ENCODE data around the gene WDSUB1. TPM values are rescaled to one million over a fixed set of nuclear protein-coding genes. Genes with fewer than 3 reads are reported as not detected.

WDSUB1 gene
- total RNA-seq, 1 experiment from 2014 or later, result 3.5 TPM

GRCh38 chr2:159206736-159207380 is 79.6 kb downstream of the WDSUB1 start:
- DNase-seq (ENCODE audit: low read depth), result no peak
- in situ Hi-C loops (cut with HindIII; ENCODE audit: low pct_unique_long_range_greater_than_20kb, low sequenced_read_pairs), result no loop called here

GRCh38 chr2:159204381-159205144 is 81.9 kb downstream of the WDSUB1 start:
- in situ Hi-C loops (cut with HindIII; ENCODE audit: low pct_unique_long_range_greater_than_20kb, low sequenced_read_pairs), result no loop called here
- DNase-seq (ENCODE audit: low read depth), result no peak

GRCh38 chr2:159202568-159203071 is 83.9 kb downstream of the WDSUB1 start:
- in situ Hi-C loops (cut with HindIII; ENCODE audit: low pct_unique_long_range_greater_than_20kb, low sequenced_read_pairs), result no loop called here
- DNase-seq (ENCODE audit: low read depth), result no peak

- no peak for DNase-seq (ENCODE audit: low read depth)
- in situ Hi-C loops (cut with HindIII; ENCODE audit: low pct_unique_long_range_greater_than_20kb, low sequenced_read_pairs), result no loop called here
Observed at GRCh38 chr2:159201360-159202063, 85.0 kb downstream of the WDSUB1 start.

- in situ Hi-C loops (cut with HindIII; ENCODE audit: low pct_unique_long_range_greater_than_20kb, low sequenced_read_pairs), result no loop called here
- DNase-seq (ENCODE audit: low read depth), result no peak
Observed at GRCh38 chr2:159200498-159200897, 86.0 kb downstream of the WDSUB1 start.

GRCh38 chr2:159199761-159200465 is 86.6 kb downstream of the WDSUB1 start:
- no peak for DNase-seq (ENCODE audit: low read depth)
- in situ Hi-C loops (cut with HindIII; ENCODE audit: low pct_unique_long_range_greater_than_20kb, low sequenced_read_pairs), result no loop called here

GRCh38 chr2:159199236-159199635 is 87.3 kb downstream of the WDSUB1 start:
- DNase-seq (ENCODE audit: low read depth), result no peak
- in situ Hi-C loops (cut with HindIII; ENCODE audit: low pct_unique_long_range_greater_than_20kb, low sequenced_read_pairs), result no loop called here

- in situ Hi-C loops (cut with HindIII; ENCODE audit: low pct_unique_long_range_greater_than_20kb, low sequenced_read_pairs), result no loop called here
- DNase-seq (ENCODE audit: low read depth), result no peak
Observed at GRCh38 chr2:159196393-159196925, 90.0 kb downstream of the WDSUB1 start.

GRCh38 chr2:159195697-159196096 is 90.8 kb downstream of the WDSUB1 start:
- no peak for DNase-seq (ENCODE audit: low read depth)
- in situ Hi-C loops (cut with HindIII; ENCODE audit: low pct_unique_long_range_greater_than_20kb, low sequenced_read_pairs), result no loop called here

GRCh38 chr2:159194241-159194640 is 92.3 kb downstream of the WDSUB1 start:
- in situ Hi-C loops (cut with HindIII; ENCODE audit: low pct_unique_long_range_greater_than_20kb, low sequenced_read_pairs), result no loop called here
- no peak for DNase-seq (ENCODE audit: low read depth)

GRCh38 chr2:159193791-159194190 is 92.7 kb downstream of the WDSUB1 start:
- DNase-seq (ENCODE audit: low read depth), result no peak
- in situ Hi-C loops (cut with HindIII; ENCODE audit: low pct_unique_long_range_greater_than_20kb, low sequenced_read_pairs), result no loop called here

GRCh38 chr2:159192371-159192918 is 94.1 kb downstream of the WDSUB1 start:
- no peak for DNase-seq (ENCODE audit: low read depth)
- in situ Hi-C loops (cut with HindIII; ENCODE audit: low pct_unique_long_range_greater_than_20kb, low sequenced_read_pairs), result no loop called here

GRCh38 chr2:159188449-159188848 is 98.1 kb downstream of the WDSUB1 start:
- no peak for DNase-seq (ENCODE audit: low read depth)
- in situ Hi-C loops (cut with HindIII; ENCODE audit: low pct_unique_long_range_greater_than_20kb, low sequenced_read_pairs), result no loop called here

GRCh38 chr2:159187106-159187505 is 99.4 kb downstream of the WDSUB1 start:
- in situ Hi-C loops (cut with HindIII; ENCODE audit: low pct_unique_long_range_greater_than_20kb, low sequenced_read_pairs), result no loop called here
- DNase-seq (ENCODE audit: low read depth), result peak; percentile 12

GRCh38 chr2:159186462-159186861 is 100.0 kb downstream of the WDSUB1 start:
- no peak for DNase-seq (ENCODE audit: low read depth)
- in situ Hi-C loops (cut with HindIII; ENCODE audit: low pct_unique_long_range_greater_than_20kb, low sequenced_read_pairs), result no loop called here

Measured in Caki2 (cell line).